Natural killer cell (primary cell): ENCODE measurements around the gene DEFB116. TPM values are rescaled to one million over a fixed set of nuclear protein-coding genes. Genes with fewer than 3 reads are reported as not detected.
"Not testable (repeated sequence)": the region's sequence is repeated elsewhere in the genome, so short reads cannot be mapped to it uniquely, and the experiment has no call there.

Experiments used
- ATAC-seq, 3 donors: fragments of 150-1000 bp in 2 of 3; fragments of 200-7000 bp in 1 of 3; cut with Tn5 transposase; 1 replicate in 1 of 3; 2 replicates in 2 of 3; pipeline ENCODE4 v1.10.0; 2021; ENCODE audit warnings: mild to moderate bottlenecking in 2 of 3, moderate library complexity in 2 of 3
- DNase-seq, 2 donors: peaks; one replicate each; pipeline versions ENCODE4 v3.0.0 to v3.0.0-alpha.2; 2013 to 2021; ENCODE audit warnings: mixed read lengths in 1 of 2
- H3K27ac ChIP-seq: one replicate; pipeline ENCODE4 v1.5.1; 2013; ENCODE audit warnings: mild to moderate bottlenecking, low read length
- H3K27me3 ChIP-seq: one replicate; pipeline ENCODE4 v1.6.1; 2013; ENCODE audit warnings: low read length; ENCODE audit not compliant: control insufficient read depth, insufficient read depth
- H3K36me3 ChIP-seq: one replicate; pipeline ENCODE4 v1.6.1; 2013; ENCODE audit warnings: low read length; ENCODE audit not compliant: control insufficient read depth, insufficient read depth
- H3K4me1 ChIP-seq: one replicate; pipeline ENCODE4 v1.6.1; 2013; ENCODE audit warnings: low read length; ENCODE audit not compliant: control insufficient read depth, insufficient read depth
- H3K4me3 ChIP-seq: one replicate; pipeline ENCODE4 v1.5.1; 2013; ENCODE audit warnings: low read length
- H3K9me3 ChIP-seq: one replicate; pipeline ENCODE4 v1.6.1; 2013; ENCODE audit warnings: low read length; ENCODE audit not compliant: control insufficient read depth, insufficient read depth
- H3K27ac Mint-ChIP-seq, 2 donors: one replicate each; pipeline ENCODE4 v1.8.0; 2022; ENCODE audit warnings: mild to moderate bottlenecking in 2 of 2, mixed read lengths in 2 of 2, moderate library complexity in 1 of 2
- H3K27me3 Mint-ChIP-seq, 2 donors: one replicate each; pipeline ENCODE4 v1.8.0; 2022; ENCODE audit warnings: low read depth in 2 of 2, mixed read lengths in 2 of 2
- H3K36me3 Mint-ChIP-seq: one replicate; pipeline ENCODE4 v1.8.0; 2022; ENCODE audit warnings: mixed read lengths
- H3K4me1 Mint-ChIP-seq, 2 donors: one replicate each; pipeline ENCODE4 v1.8.0; 2022; ENCODE audit warnings: mixed read lengths in 2 of 2
- H3K4me3 Mint-ChIP-seq: one replicate; pipeline ENCODE4 v1.8.0; 2022; ENCODE audit warnings: mild to moderate bottlenecking, moderate library complexity, mixed read lengths
- H3K9me3 Mint-ChIP-seq, 2 donors: one replicate each; pipeline ENCODE4 v1.8.0; 2022; ENCODE audit warnings: mixed read lengths in 2 of 2
- WGBS: methylation state at CpG from one replicate; pipeline ENCODE4 v1.1.7; 2013; ENCODE audit warnings: missing lambda C conversion rate; ENCODE audit not compliant: insufficient coverage; 5-methylcytosine and 5-hydroxymethylcytosine counted together
- intact Hi-C: fragments of 100-400 bp; cut with micrococcal nuclease; formaldehyde crosslinking; loops from one replicate; pipeline ENCODE4 v1.14.2; 2022
- total RNA-seq, 4 donors: library from RNA; stranded (reverse); fragments of 120-200 nt in 1 of 4; gene quantifications; one replicate each; pipeline versions ENCODE4 v1.2.3 to v1.2.4, GENCODE V29; 2013 to 2022
- TF ChIP-seq, protein P1 (sequence below): fragments of 200-600 bp; IDR thresholded peaks from one replicate; pipeline ENCODE4 v1.8.0; 2022; ENCODE audit warnings: antibody characterized with exemption

DEFB116 gene
- total RNA-seq, 3 donors from 2014 or later (not counting 1 experiment from before 2014, with no cell fraction given) = not detected

DNA sequence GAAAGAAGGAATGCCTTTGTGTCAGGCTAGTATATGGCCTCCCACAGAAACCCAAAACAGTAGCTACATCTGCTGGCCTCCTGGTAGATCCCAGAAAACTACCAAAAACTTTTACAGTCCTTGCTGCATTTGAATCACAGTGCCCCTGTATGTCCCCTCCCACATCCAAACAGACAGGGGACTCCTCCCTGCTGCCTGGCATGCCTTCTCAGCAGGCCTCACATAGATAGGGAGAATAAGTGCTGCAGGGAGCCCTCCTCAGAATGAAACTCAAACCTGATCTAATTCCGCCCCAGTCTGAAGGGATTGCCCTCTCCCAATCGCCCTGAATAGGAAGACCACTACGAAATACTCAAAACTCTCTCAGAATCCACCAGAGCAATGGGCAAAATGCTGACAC lies 14.1 kb upstream of the DEFB116 start:
- Mint-ChIP-seq H3K36me3 (no peaks in the 10 kb centered on the region), H3K27me3 (no peaks in the 10 kb centered on the region), H3K4me3 (no peak overlapping the region), H3K9me3 (peaks cover 14 to 15% of the 10 kb centered on the region in 2 donors), H3K27ac (no peak overlapping the region), H3K4me1 (no peaks in the 10 kb centered on the region)
- no peak for DNase-seq
- Histone ChIP-seq H3K36me3 (no peaks in the 10 kb centered on the region), H3K4me1 (no peaks in the 10 kb centered on the region), H3K27ac (no peak overlapping the region), H3K4me3 (no peak overlapping the region), H3K27me3 (no peaks in the 10 kb centered on the region), H3K9me3 (peaks cover 9% of the 10 kb centered on the region)
- intact Hi-C loops = no loop called here
- WGBS = 51% methylated on average over 3 of the region's 3 CpGs
- TF ChIP-seq, protein P1, sequence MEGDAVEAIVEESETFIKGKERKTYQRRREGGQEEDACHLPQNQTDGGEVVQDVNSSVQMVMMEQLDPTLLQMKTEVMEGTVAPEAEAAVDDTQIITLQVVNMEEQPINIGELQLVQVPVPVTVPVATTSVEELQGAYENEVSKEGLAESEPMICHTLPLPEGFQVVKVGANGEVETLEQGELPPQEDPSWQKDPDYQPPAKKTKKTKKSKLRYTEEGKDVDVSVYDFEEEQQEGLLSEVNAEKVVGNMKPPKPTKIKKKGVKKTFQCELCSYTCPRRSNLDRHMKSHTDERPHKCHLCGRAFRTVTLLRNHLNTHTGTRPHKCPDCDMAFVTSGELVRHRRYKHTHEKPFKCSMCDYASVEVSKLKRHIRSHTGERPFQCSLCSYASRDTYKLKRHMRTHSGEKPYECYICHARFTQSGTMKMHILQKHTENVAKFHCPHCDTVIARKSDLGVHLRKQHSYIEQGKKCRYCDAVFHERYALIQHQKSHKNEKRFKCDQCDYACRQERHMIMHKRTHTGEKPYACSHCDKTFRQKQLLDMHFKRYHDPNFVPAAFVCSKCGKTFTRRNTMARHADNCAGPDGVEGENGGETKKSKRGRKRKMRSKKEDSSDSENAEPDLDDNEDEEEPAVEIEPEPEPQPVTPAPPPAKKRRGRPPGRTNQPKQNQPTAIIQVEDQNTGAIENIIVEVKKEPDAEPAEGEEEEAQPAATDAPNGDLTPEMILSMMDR = no peak
- no peak for ATAC-seq

DNA sequence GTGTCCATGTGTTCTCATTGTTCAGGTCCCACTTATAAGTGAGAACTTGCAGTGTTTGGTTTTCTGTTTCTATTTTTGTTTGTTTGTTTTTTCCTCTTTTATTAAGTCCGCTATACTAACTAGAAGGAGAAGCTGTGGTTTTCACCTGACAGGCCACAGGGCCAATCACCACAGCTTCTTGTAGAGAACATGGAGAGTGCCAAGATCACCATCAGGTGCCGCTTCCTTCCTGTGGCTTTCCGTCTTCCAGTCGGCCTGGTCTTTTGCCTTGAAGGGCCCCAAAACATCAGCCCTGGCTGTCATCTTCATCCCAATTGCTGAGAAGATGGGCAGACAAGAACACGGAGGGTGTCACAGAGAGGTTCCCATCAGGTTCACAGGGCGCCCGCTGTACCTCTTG lies 23.4 kb downstream of the DEFB116 start:
- 66% methylated on average over 7 of the region's 7 CpGs for WGBS
- DNase-seq, H3K36me3 ChIP-seq, ATAC-seq, intact Hi-C loops, H3K4me3 ChIP-seq, H3K27me3 ChIP-seq, H3K4me3 Mint-ChIP-seq, H3K27ac ChIP-seq, H3K4me1 ChIP-seq, H3K27ac Mint-ChIP-seq, H3K4me1 Mint-ChIP-seq, H3K36me3 Mint-ChIP-seq, H3K27me3 Mint-ChIP-seq: not testable (repeated sequence)
- H3K9me3 ChIP-seq = peaks cover 11% of the 10 kb centered on the region
- peaks cover 15 to 25% of the 10 kb centered on the region in 2 donors for H3K9me3 Mint-ChIP-seq

DNA sequence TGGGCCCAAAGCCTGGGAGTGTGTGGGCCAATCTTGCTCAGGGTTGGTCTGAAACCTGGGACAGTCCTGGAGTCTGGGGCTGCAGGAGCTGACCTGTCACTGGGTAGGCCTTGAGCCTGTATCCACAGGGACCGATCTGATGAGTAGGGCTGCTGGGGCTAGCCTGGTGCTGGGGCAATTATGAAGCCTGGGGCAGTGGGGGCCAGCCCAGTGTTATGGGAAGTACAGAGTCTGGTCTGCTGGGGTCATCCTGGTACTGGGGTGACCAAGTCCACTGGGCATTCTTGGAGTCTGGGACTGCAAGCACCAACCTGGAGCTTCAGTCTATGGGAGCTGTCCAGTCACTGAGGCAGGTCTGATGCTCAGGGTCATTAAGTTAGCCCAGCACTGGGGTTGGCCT lies 30.2 kb downstream of the DEFB116 start:
- H3K4me3 ChIP-seq = no peak overlapping the region
- TF ChIP-seq, protein P1 = no peak
- Mint-ChIP-seq H3K4me3 (no peak overlapping the region), H3K27ac (no peak overlapping the region), H3K27me3 (no peaks in the 10 kb centered on the region), H3K9me3 (peaks cover 9 to 16% of the 10 kb centered on the region in 2 donors), H3K36me3 (peaks cover 4% of the 10 kb centered on the region), H3K4me1 (no peaks in the 10 kb centered on the region)
- DNase-seq = no peak
- ATAC-seq = no peak
- no peaks in the 10 kb centered on the region for H3K27me3 ChIP-seq
- H3K9me3 ChIP-seq = peaks cover 13% of the 10 kb centered on the region
- intact Hi-C loops = no loop called here
- H3K36me3 ChIP-seq = no peaks in the 10 kb centered on the region
- H3K4me1 ChIP-seq = no peaks in the 10 kb centered on the region
- 88% methylated on average over 1 of the region's 1 CpG for WGBS
- H3K27ac ChIP-seq = no peak overlapping the region

DNA sequence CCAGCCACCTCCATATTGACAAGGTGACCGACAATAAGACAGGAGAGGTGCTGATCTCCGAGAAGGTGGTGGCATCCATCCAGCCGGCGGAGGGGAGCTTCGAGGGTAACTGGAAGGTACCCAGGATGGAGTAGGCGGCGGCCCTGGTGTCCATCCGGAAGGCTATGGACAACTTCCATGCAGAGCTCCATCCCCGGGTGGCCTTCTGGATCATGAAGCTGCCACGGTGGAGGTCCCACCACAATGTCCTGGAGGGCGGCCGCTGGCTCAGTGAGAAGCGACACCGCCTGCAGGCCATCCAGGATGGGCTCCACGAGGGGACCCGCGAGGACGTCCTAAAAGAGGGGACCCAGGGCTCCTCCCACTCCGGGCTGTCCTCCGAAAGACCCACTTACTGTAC lies 33.9 kb downstream of the DEFB116 start:
- no peak overlapping the region for H3K4me3 ChIP-seq
- H3K9me3 Mint-ChIP-seq = peaks cover 14 to 20% of the 10 kb centered on the region in 2 donors
- no peak overlapping the region for H3K27ac ChIP-seq
- no peaks in the 10 kb centered on the region for H3K27me3 Mint-ChIP-seq
- H3K9me3 ChIP-seq = peaks cover 28% of the 10 kb centered on the region
- no peak for DNase-seq
- intact Hi-C loops = no loop called here
- H3K4me3 Mint-ChIP-seq = no peak overlapping the region
- no peaks in the 10 kb centered on the region for H3K36me3 ChIP-seq
- WGBS = 85% methylated on average over 20 of the region's 20 CpGs
- no peaks in the 10 kb centered on the region for H3K4me1 Mint-ChIP-seq
- no peak for ATAC-seq
- TF ChIP-seq, protein P1 = no peak
- no peak overlapping the region for H3K27ac Mint-ChIP-seq
- no peaks in the 10 kb centered on the region for H3K27me3 ChIP-seq
- peaks cover 25% of the 10 kb centered on the region for H3K36me3 Mint-ChIP-seq
- H3K4me1 ChIP-seq = no peaks in the 10 kb centered on the region
